ENCODE results near the gene PLD4.
A peak's percentile ranks its signal among the peaks of the same experiment; 100 is the strongest.

The PLD4 gene

DNA sequence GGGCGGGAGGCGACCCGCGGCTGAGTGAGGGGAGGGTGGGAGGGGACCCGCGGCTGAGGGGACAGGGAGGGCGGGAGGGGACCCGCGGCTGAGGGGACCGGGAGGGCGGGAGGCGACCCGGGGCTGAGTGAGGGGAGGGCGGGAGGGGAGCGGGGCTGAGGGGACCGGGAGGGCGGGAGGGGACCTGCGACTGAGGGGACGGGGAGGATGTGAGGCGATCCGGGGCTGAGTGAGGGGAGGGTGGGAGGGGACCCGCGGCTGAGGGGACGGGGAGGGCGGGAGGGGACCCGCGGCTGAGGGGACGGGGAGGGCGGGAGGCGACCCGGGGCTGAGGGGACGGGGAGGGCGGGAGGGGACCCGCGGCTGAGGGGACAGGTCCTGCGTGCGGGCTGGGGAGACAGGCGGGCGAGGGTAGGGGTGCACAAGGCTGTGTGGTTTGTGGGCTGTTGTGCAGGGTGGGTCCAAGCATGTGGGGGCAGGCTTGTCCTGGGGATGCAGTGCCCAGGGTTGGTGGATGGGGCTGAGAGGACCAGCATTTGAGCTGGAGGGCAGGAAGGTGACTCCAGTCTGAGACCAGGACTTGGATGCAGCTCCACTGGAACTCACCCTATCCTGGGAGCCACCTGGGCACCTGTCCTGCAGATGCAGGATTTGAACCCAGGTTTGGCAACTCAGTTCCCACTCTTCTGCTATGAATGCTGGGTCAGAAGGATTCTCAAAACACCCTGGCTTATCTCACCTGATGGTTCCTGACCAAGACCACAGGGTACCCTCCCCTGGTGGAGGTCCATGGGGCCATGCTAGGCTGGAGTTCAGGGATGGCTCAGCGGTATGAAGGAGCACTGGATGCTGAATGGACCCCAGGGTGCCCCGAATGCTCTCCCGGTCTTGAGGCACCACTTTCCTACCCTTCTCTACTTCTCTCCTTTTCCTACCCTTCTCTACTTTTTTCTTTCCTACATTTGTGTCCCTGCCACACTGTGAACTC lies 9.4 kb downstream of the PLD4 start:
- peak; percentile 7; the same call in 2 of the 3 replicates for ATAC-seq
- no peak for TF ChIP-seq ZNF70 (CRISPR knock-in tag; IDR thresholded peaks at IDR 0.05)

DNA sequence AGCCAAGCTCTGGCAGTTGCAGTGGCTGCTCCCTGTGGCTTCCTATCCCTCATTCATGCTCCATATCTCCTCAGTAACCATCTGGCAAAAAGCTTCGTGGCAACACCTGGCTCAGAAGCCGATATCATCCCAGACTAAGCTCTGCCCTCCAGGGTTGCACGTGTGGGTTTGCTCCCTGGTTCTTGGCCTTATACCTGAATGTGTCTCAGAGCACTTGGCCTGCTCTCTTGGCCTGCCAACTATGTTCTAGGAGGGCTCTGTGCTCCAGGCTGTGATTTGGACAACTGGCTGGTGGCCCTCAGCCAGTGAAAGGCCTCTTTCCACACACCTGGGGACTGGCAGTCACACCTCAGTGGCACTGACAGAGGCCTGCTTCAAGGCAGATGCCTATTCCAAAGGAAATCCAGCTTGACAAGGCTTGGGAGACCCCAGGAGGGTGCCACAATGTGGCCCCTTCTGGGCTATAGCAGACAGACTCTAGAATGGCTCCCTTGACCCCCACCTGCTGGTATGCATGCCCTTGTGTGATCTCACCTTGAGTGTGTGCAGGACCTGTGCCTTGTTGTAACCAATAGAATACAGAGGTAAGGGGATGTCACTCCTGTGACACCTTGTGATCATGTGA lies 10.5 kb downstream of the PLD4 start:
- ATAC-seq: no peak
- TF ChIP-seq ESRRG (CRISPR knock-in tag; IDR thresholded peaks at IDR 0.05) (no peak), BACH2 (CRISPR knock-in tag; IDR thresholded peaks at IDR 0.05; ENCODE audit: borderline replicate concordance) (no peak), ZFP30 (CRISPR knock-in tag; IDR thresholded peaks at IDR 0.05) (no peak), ZFP3 (CRISPR knock-in tag; IDR thresholded peaks at IDR 0.05) (no peak)
- TF ChIP-seq, protein P1, sequence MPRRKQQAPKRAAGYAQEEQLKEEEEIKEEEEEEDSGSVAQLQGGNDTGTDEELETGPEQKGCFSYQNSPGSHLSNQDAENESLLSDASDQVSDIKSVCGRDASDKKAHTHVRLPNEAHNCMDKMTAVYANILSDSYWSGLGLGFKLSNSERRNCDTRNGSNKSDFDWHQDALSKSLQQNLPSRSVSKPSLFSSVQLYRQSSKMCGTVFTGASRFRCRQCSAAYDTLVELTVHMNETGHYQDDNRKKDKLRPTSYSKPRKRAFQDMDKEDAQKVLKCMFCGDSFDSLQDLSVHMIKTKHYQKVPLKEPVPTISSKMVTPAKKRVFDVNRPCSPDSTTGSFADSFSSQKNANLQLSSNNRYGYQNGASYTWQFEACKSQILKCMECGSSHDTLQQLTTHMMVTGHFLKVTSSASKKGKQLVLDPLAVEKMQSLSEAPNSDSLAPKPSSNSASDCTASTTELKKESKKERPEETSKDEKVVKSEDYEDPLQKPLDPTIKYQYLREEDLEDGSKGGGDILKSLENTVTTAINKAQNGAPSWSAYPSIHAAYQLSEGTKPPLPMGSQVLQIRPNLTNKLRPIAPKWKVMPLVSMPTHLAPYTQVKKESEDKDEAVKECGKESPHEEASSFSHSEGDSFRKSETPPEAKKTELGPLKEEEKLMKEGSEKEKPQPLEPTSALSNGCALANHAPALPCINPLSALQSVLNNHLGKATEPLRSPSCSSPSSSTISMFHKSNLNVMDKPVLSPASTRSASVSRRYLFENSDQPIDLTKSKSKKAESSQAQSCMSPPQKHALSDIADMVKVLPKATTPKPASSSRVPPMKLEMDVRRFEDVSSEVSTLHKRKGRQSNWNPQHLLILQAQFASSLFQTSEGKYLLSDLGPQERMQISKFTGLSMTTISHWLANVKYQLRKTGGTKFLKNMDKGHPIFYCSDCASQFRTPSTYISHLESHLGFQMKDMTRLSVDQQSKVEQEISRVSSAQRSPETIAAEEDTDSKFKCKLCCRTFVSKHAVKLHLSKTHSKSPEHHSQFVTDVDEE (CRISPR knock-in tag; IDR thresholded peaks at IDR 0.05): no peak
- TF ChIP-seq, protein P2, sequence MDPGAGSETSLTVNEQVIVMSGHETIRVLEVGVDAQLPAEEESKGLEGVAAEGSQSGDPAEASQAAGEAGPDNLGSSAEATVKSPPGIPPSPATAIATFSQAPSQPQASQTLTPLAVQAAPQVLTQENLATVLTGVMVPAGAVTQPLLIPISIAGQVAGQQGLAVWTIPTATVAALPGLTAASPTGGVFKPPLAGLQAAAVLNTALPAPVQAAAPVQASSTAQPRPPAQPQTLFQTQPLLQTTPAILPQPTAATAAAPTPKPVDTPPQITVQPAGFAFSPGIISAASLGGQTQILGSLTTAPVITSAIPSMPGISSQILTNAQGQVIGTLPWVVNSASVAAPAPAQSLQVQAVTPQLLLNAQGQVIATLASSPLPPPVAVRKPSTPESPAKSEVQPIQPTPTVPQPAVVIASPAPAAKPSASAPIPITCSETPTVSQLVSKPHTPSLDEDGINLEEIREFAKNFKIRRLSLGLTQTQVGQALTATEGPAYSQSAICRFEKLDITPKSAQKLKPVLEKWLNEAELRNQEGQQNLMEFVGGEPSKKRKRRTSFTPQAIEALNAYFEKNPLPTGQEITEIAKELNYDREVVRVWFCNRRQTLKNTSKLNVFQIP (CRISPR knock-in tag; IDR thresholded peaks at IDR 0.05; ENCODE audit: borderline replicate concordance, low read depth): no peak
- TF ChIP-seq, protein P3, sequence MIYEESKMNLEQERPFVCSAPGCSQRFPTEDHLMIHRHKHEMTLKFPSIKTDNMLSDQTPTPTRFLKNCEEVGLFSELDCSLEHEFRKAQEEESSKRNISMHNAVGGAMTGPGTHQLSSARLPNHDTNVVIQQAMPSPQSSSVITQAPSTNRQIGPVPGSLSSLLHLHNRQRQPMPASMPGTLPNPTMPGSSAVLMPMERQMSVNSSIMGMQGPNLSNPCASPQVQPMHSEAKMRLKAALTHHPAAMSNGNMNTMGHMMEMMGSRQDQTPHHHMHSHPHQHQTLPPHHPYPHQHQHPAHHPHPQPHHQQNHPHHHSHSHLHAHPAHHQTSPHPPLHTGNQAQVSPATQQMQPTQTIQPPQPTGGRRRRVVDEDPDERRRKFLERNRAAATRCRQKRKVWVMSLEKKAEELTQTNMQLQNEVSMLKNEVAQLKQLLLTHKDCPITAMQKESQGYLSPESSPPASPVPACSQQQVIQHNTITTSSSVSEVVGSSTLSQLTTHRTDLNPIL (CRISPR knock-in tag; IDR thresholded peaks at IDR 0.05; ENCODE audit: low read depth): no peak
- TF ChIP-seq, protein P4, sequence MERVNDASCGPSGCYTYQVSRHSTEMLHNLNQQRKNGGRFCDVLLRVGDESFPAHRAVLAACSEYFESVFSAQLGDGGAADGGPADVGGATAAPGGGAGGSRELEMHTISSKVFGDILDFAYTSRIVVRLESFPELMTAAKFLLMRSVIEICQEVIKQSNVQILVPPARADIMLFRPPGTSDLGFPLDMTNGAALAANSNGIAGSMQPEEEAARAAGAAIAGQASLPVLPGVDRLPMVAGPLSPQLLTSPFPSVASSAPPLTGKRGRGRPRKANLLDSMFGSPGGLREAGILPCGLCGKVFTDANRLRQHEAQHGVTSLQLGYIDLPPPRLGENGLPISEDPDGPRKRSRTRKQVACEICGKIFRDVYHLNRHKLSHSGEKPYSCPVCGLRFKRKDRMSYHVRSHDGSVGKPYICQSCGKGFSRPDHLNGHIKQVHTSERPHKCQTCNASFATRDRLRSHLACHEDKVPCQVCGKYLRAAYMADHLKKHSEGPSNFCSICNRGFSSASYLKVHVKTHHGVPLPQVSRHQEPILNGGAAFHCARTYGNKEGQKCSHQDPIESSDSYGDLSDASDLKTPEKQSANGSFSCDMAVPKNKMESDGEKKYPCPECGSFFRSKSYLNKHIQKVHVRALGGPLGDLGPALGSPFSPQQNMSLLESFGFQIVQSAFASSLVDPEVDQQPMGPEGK (CRISPR knock-in tag; IDR thresholded peaks at IDR 0.05; ENCODE audit: borderline replicate concordance): no peak

DNA sequence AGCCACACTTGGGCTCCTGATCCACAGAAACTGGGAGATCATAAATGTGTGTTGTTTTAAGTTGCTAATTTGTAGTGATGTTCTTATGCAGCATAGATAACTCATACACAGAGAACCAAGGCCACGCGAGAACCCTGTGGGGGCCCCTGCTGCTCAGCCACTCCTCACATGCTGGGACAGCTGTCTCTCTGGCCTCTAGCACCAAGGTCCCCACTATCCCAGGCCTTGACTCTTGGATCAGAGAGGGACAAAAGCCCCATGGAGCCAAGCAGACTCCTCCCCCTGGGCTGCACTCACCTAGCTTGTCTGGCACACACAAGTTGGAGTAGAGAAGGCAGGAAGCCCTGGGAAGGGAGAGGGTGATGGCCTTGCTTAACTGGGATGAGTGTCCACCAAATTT lies 11.3 kb downstream of the PLD4 start:
- ATAC-seq: no peak
- TF ChIP-seq BACH2 (CRISPR knock-in tag; IDR thresholded peaks at IDR 0.05; ENCODE audit: borderline replicate concordance): no peak

DNA sequence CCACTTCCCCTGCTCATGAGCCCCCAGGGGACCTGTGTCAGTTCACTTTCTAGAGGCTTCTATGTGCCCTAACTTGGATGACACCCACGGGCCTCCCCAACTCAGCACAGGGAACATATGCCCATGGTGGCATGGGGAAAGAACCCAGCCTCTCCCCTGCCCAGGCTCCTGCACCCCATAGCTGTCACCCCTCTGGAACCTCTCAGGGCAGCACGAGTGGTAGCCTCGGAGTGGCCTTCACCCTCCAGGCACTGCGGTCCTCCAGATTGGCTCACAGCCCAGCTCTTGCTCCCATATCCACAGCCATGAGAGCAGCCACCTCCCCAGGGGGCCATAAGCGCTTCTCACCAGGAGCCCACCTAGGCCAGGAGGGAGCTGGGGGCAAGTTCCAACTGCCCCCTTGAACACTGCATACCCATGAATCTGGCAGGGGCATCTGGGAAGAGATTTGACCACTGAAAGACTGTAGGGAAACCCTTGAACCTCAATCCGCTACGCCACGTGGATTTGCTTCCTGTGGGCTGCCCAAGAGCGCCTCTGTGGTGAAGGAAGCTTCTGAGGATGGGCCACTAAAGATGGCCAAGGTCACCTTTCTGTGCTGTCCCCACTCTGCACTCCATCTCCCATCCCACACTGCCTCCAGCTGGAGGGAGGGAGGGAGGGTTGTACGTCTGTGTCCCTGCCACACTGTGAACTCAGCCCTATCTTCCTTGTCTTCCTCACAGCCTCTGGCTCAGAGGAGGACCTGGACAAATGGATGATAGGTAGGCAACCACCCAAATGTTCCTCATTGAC lies 11.9 kb downstream of the PLD4 start:
- ATAC-seq: no peak
- no peak for TF ChIP-seq ZC3H10 (CRISPR knock-in tag; IDR thresholded peaks at IDR 0.05)
- TF ChIP-seq ZFP30 (CRISPR knock-in tag; IDR thresholded peaks at IDR 0.05): no peak
- TF ChIP-seq PPARA (CRISPR knock-in tag; IDR thresholded peaks at IDR 0.05; ENCODE audit: borderline replicate concordance): no peak
- no peak for TF ChIP-seq GLIS3 (CRISPR knock-in tag; IDR thresholded peaks at IDR 0.05)
- TF ChIP-seq, protein P3 (CRISPR knock-in tag; IDR thresholded peaks at IDR 0.05; ENCODE audit: low read depth): no peak
- TF ChIP-seq, protein P4 (CRISPR knock-in tag; IDR thresholded peaks at IDR 0.05; ENCODE audit: borderline replicate concordance): no peak
